SK-N-SH treated with all-trans-retinoic acid at 6 μM for 48 hours (cell line): ENCODE results near the gene ZEB2.

ENCODE experiments used
- ATAC-seq: fragments of 200-7000 bp; cut with Tn5 transposase; 3 replicates; pipeline ENCODE4 v1.9.1; 2020; ENCODE audit warnings: mild to moderate bottlenecking, moderate library complexity
- ARNTL ChIP-seq: fragments of 450-650 bp; formaldehyde crosslinking; IDR thresholded peaks from 2 replicates; pipeline ENCODE4 v1.5.0; 2020; ENCODE audit warnings: low read depth, mild to moderate bottlenecking, moderate library complexity, borderline replicate concordance
- BACH2 ChIP-seq: fragments of 250-450 bp; sonication (Bioruptor Pico); IDR thresholded peaks from 2 replicates; pipeline ENCODE4 v1.9.0; 2021; ENCODE audit warnings: mild to moderate bottlenecking, borderline replicate concordance
- CREB5 ChIP-seq: fragments of 250-450 bp; sonication (Bioruptor Pico); IDR thresholded peaks from 2 replicates; pipeline ENCODE4 v1.5.1; 2020; ENCODE audit warnings: low read depth, mild to moderate bottlenecking, moderate library complexity
- CSDC2 ChIP-seq: fragments of 250-450 bp; sonication (Bioruptor Pico); IDR thresholded peaks from 2 replicates; pipeline ENCODE4 v1.5.0; 2020; ENCODE audit warnings: mild to moderate bottlenecking, moderate library complexity
- CSRNP3 ChIP-seq: fragments of 250-450 bp; sonication (Bioruptor Pico); IDR thresholded peaks from 2 replicates; pipeline ENCODE4 v1.5.1; 2021; ENCODE audit warnings: mild to moderate bottlenecking, moderate library complexity
- ESRRG ChIP-seq: fragments of 250-450 bp; sonication (Bioruptor Pico); IDR thresholded peaks from 2 replicates; pipeline ENCODE4 v1.6.1; 2021; ENCODE audit warnings: mild to moderate bottlenecking
- GLIS3 ChIP-seq: fragments of 250-450 bp; sonication (Bioruptor Pico); IDR thresholded peaks from 2 replicates; pipeline ENCODE4 v1.5.0; 2020; ENCODE audit warnings: mild to moderate bottlenecking, moderate library complexity
- ISL1 ChIP-seq: fragments of 250-450 bp; sonication (Bioruptor Pico); IDR thresholded peaks from 2 replicates; pipeline ENCODE4 v2.1.2; 2022; ENCODE audit warnings: mild to moderate bottlenecking, moderate library complexity
- OSR1 ChIP-seq: fragments of 250-450 bp; sonication (Bioruptor Pico); IDR thresholded peaks from 2 replicates; pipeline ENCODE4 v1.8.0; 2022; ENCODE audit warnings: moderate library complexity, mild to moderate bottlenecking, inconsistent platforms
- PATZ1 ChIP-seq: fragments of 250-450 bp; sonication (Bioruptor Pico); IDR thresholded peaks from 2 replicates; pipeline ENCODE4 v1.8.0; 2020; ENCODE audit warnings: mild to moderate bottlenecking, moderate library complexity, borderline replicate concordance
- PPARA ChIP-seq: fragments of 250-450 bp; sonication (Bioruptor Pico); IDR thresholded peaks from 2 replicates; pipeline ENCODE4 v1.5.0; 2020; ENCODE audit warnings: mild to moderate bottlenecking, borderline replicate concordance
- RARB ChIP-seq: fragments of 250-450 bp; sonication (Bioruptor Pico); IDR thresholded peaks from 2 replicates; pipeline ENCODE4 v1.8.0; 2021; ENCODE audit warnings: mild to moderate bottlenecking, moderate library complexity
- SNAI2 ChIP-seq: fragments of 250-450 bp; sonication (Bioruptor Pico); IDR thresholded peaks from 2 replicates; pipeline ENCODE4 v1.5.0; 2020; ENCODE audit warnings: mild to moderate bottlenecking, moderate library complexity
- TCF4 ChIP-seq: fragments of 250-450 bp; sonication (Bioruptor Pico); IDR thresholded peaks from 2 replicates; pipeline ENCODE4 v1.8.0; 2021; ENCODE audit warnings: mild to moderate bottlenecking, moderate library complexity, borderline replicate concordance
- TOX ChIP-seq: fragments of 250-450 bp; sonication (Bioruptor Pico); IDR thresholded peaks from 2 replicates; pipeline ENCODE4 v1.8.0; 2021; ENCODE audit warnings: mild to moderate bottlenecking, moderate library complexity, borderline replicate concordance
- TSHZ2 ChIP-seq: fragments of 250-450 bp; sonication (Bioruptor Pico); IDR thresholded peaks from 2 replicates; pipeline ENCODE4 v1.5.0; 2020; ENCODE audit warnings: mild to moderate bottlenecking, moderate library complexity
- ZC3H10 ChIP-seq: fragments of 250-450 bp; sonication (Bioruptor Pico); IDR thresholded peaks from 2 replicates; pipeline ENCODE4 v1.5.1; 2021; ENCODE audit warnings: mild to moderate bottlenecking, moderate library complexity
- ZFP3 ChIP-seq: fragments of 250-450 bp; sonication (Bioruptor Pico); IDR thresholded peaks from 2 replicates; pipeline ENCODE4 v1.5.0; 2020; ENCODE audit warnings: mild to moderate bottlenecking, moderate library complexity
- ZFP30 ChIP-seq: fragments of 450-650 bp; formaldehyde crosslinking; IDR thresholded peaks from 2 replicates; pipeline ENCODE4 v1.5.0; 2022; ENCODE audit warnings: mild to moderate bottlenecking, moderate library complexity
- ZNF565 ChIP-seq: fragments of 450-650 bp; formaldehyde crosslinking; conservative IDR thresholded peaks from 2 replicates; pipeline ENCODE4 v1.5.0; 2020; ENCODE audit warnings: low read depth, mild to moderate bottlenecking, moderate library complexity
- ZNF70 ChIP-seq: fragments of 450-650 bp; formaldehyde crosslinking; IDR thresholded peaks from 2 replicates; pipeline ENCODE4 v1.5.0; 2020; ENCODE audit warnings: mild to moderate bottlenecking, moderate library complexity
- ZNF8 ChIP-seq: fragments of 450-650 bp; formaldehyde crosslinking; IDR thresholded peaks from 2 replicates; pipeline ENCODE4 v1.5.0; 2020; ENCODE audit warnings: mild to moderate bottlenecking, moderate library complexity

ZEB2 gene

GRCh38 chr2:144349674-144350073, 170.2 kb downstream of the ZEB2 start:
- TF ChIP-seq ZNF565 (CRISPR knock-in tag) (no peak), CSDC2 (CRISPR knock-in tag) (no peak)
- ATAC-seq = no peak

- ATAC-seq = no peak
- no peak for TF ChIP-seq CSDC2 (CRISPR knock-in tag)
- TF ChIP-seq ESRRG (CRISPR knock-in tag) = no peak
- TF ChIP-seq CREB5 (CRISPR knock-in tag) = no peak
- TF ChIP-seq ZFP3 = no peak
- TF ChIP-seq ARNTL (CRISPR knock-in tag) = no peak
- TF ChIP-seq ZNF565 (CRISPR knock-in tag) = no peak
- TF ChIP-seq ISL1 (CRISPR knock-in tag) = no peak
- TF ChIP-seq BACH2 (CRISPR knock-in tag) = no peak
- no peak for TF ChIP-seq TSHZ2
- TF ChIP-seq SNAI2 (CRISPR knock-in tag) = no peak
- TF ChIP-seq GLIS3 = no peak
These were observed 171.1 kb downstream of the ZEB2 start for GRCh38 chr2:144348846-144349245.

- TF ChIP-seq ZNF70 (CRISPR knock-in tag) (no peak), OSR1 (CRISPR knock-in tag) (no peak), ZNF8 (CRISPR knock-in tag) (no peak), CREB5 (CRISPR knock-in tag) (no peak), ZFP30 (CRISPR knock-in tag) (no peak), ISL1 (CRISPR knock-in tag) (no peak), PPARA (CRISPR knock-in tag) (no peak)
- TF ChIP-seq, all 23 proteins: peak for 0
- ATAC-seq = no peak
These were observed 173.7 kb downstream of the ZEB2 start for GRCh38 chr2:144346229-144346628.

GRCh38 chr2:144343145-144343544, 176.8 kb downstream of the ZEB2 start:
- no peak for ATAC-seq
- no peak for TF ChIP-seq GLIS3
- TF ChIP-seq OSR1 (CRISPR knock-in tag) = no peak
- TF ChIP-seq ZNF8 (CRISPR knock-in tag) = no peak
- no peak for TF ChIP-seq CSRNP3
- no peak for TF ChIP-seq SNAI2 (CRISPR knock-in tag)
- TF ChIP-seq PPARA (CRISPR knock-in tag) = no peak
- no peak for TF ChIP-seq CREB5 (CRISPR knock-in tag)
- no peak for TF ChIP-seq TSHZ2
- no peak for TF ChIP-seq TOX (CRISPR knock-in tag)
- TF ChIP-seq PATZ1 (CRISPR knock-in tag) = no peak
- no peak for TF ChIP-seq BACH2 (CRISPR knock-in tag)
- no peak for TF ChIP-seq ZFP30 (CRISPR knock-in tag)
- no peak for TF ChIP-seq RARB (CRISPR knock-in tag)
- TF ChIP-seq ZC3H10 (CRISPR knock-in tag) = no peak
- no peak for TF ChIP-seq CSDC2 (CRISPR knock-in tag)
- TF ChIP-seq TCF4 = no peak
- no peak for TF ChIP-seq ZNF70 (CRISPR knock-in tag)
